Esophagus muscularis mucosa (tissue), 4 donors: ENCODE data around the gene MEIS2. TPM values are rescaled to one million over a fixed set of nuclear protein-coding genes. Genes with fewer than 3 reads are reported as not detected.

Source experiments
- DNase-seq: peaks from one replicate; pipeline ENCODE4 v3.0.0-alpha.2; 2017; ENCODE audit errors: extremely low spot score
- H3K27ac ChIP-seq, 4 donors: fragments of 200-600 bp; sonication (generic); replicated peaks in 1 of 4; 1 replicate in 3 of 4; 2 replicates in 1 of 4; pipeline ENCODE4 v1.5.1; 2016 to 2019; ENCODE audit warnings: mild to moderate bottlenecking in 1 of 4
- H3K27me3 ChIP-seq, 4 donors: fragments of 200-600 bp; sonication (generic); one replicate each; pipeline versions ENCODE4 v1.5.1 to v1.6.0; 2016 to 2019
- H3K36me3 ChIP-seq, 4 donors: fragments of 200-600 bp; sonication (generic); one replicate each; pipeline ENCODE4 v1.5.1; 2016 to 2019
- H3K4me1 ChIP-seq, 4 donors: fragments of 200-600 bp; sonication (generic); one replicate each; pipeline ENCODE4 v1.5.1; 2016 to 2019
- H3K4me3 ChIP-seq, 4 donors: fragments of 200-600 bp; sonication (generic); 1 replicate in 2 of 4; 2 replicates in 2 of 4; pipeline ENCODE4 v1.5.1; 2016 to 2019; ENCODE audit warnings: mild to moderate bottlenecking in 4 of 4, moderate library complexity in 1 of 4
- H3K9me3 ChIP-seq, 4 donors: fragments of 200-600 bp; sonication (generic); 1 replicate in 3 of 4; 2 replicates in 1 of 4; pipeline ENCODE4 v1.5.1; 2016 to 2019
- EP300 ChIP-seq: sonication (generic); formaldehyde crosslinking; IDR thresholded peaks from one replicate; pipeline ENCODE4 v1.6.1; 2017; ENCODE audit warnings: antibody characterized with exemption
- POLR2A ChIP-seq: fragments of 450-650 bp; IDR thresholded peaks from one replicate; pipeline ENCODE4 v1.6.1; 2017; ENCODE audit warnings: antibody characterized with exemption, moderate library complexity, mild to moderate bottlenecking, low read depth
- POLR2AphosphoS5 ChIP-seq, 2 donors: sonication (generic); formaldehyde crosslinking; IDR thresholded peaks; one replicate each; pipeline ENCODE4 v1.6.1; 2017; ENCODE audit warnings: antibody characterized with exemption in 2 of 2
- WGBS: methylation state at CpG from one replicate; pipeline ENCODE4 v1.1.5; 2018; 5-methylcytosine and 5-hydroxymethylcytosine counted together
- intact Hi-C: fragments of 100-400 bp; cut with DNase I; formaldehyde crosslinking; loops from one replicate; pipeline ENCODE4 v1.15.1; 2023
- total RNA-seq, 4 donors: library from RNA; depleted of rRNA; stranded (reverse); fragments of >200 nt; gene quantifications; one replicate each; pipeline versions ENCODE4 v1.1.0 to v1.2.1, GENCODE V29; 2016
- TF ChIP-seq, protein P1 (sequence below), 3 experiments: fragments of 200-600 bp in 2 of 3; fragments of 450-650 bp in 1 of 3; sonication (generic) in 2 of 3; IDR thresholded peaks; one replicate each; pipeline ENCODE4 v1.5.1; 2017 to 2019; ENCODE audit warnings: antibody characterized with exemption in 3 of 3, mild to moderate bottlenecking in 2 of 3, moderate library complexity in 1 of 3

The MEIS2 gene
- total RNA-seq, 4 donors from 2014 or later, result 53.8 to 106 (median 63.3) TPM

DNA sequence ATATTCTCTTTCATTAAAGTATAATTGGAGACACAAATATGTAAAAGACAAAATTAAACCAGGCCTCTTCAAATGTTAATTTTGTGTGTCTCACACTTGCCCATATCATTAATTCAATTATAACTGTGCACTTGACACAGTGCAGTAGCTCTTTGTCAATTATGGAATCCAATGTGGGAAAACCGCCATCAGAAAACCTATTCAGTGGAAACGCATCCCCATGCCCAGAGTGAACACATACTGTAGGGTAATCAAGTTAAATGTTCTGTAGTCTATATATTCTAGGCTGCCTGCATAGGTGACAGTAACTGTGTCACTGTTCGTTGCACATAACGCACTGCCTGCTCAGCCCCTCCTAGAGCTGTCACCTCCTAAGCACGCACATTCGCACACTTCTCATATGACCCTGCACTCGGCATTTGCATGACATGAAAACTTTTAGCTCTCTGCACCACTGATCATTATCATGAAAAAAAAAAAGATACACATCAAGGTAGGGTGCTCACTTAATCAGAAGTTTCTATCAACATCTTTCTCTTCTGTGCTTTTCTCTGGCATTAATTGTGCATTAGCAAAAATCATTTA lies 63.2 kb downstream of the MEIS2 start:
- Histone ChIP-seq H3K36me3 (peaks cover 0 to 10% (median 2%) of the 10 kb centered on the region in 4 donors), H3K4me1 (peaks cover 42 to 91% (median 71%) of the 10 kb centered on the region in 4 donors), H3K27me3 (no peaks in the 10 kb centered on the region), H3K27ac (no peak overlapping the region), H3K4me3 (no peak overlapping the region), H3K9me3 (no peaks in the 10 kb centered on the region)
- no peak for DNase-seq
- TF ChIP-seq EP300 (no peak), POLR2A (no peak), POLR2AphosphoS5 (IDR thresholded peaks at IDR 0.05) (no peak)
- TF ChIP-seq, protein P1, sequence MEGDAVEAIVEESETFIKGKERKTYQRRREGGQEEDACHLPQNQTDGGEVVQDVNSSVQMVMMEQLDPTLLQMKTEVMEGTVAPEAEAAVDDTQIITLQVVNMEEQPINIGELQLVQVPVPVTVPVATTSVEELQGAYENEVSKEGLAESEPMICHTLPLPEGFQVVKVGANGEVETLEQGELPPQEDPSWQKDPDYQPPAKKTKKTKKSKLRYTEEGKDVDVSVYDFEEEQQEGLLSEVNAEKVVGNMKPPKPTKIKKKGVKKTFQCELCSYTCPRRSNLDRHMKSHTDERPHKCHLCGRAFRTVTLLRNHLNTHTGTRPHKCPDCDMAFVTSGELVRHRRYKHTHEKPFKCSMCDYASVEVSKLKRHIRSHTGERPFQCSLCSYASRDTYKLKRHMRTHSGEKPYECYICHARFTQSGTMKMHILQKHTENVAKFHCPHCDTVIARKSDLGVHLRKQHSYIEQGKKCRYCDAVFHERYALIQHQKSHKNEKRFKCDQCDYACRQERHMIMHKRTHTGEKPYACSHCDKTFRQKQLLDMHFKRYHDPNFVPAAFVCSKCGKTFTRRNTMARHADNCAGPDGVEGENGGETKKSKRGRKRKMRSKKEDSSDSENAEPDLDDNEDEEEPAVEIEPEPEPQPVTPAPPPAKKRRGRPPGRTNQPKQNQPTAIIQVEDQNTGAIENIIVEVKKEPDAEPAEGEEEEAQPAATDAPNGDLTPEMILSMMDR (IDR thresholded peaks at IDR 0.05), result no peak
- intact Hi-C loops, result no loop called here
- 95% methylated on average over 7 of the region's 7 CpGs for WGBS

DNA sequence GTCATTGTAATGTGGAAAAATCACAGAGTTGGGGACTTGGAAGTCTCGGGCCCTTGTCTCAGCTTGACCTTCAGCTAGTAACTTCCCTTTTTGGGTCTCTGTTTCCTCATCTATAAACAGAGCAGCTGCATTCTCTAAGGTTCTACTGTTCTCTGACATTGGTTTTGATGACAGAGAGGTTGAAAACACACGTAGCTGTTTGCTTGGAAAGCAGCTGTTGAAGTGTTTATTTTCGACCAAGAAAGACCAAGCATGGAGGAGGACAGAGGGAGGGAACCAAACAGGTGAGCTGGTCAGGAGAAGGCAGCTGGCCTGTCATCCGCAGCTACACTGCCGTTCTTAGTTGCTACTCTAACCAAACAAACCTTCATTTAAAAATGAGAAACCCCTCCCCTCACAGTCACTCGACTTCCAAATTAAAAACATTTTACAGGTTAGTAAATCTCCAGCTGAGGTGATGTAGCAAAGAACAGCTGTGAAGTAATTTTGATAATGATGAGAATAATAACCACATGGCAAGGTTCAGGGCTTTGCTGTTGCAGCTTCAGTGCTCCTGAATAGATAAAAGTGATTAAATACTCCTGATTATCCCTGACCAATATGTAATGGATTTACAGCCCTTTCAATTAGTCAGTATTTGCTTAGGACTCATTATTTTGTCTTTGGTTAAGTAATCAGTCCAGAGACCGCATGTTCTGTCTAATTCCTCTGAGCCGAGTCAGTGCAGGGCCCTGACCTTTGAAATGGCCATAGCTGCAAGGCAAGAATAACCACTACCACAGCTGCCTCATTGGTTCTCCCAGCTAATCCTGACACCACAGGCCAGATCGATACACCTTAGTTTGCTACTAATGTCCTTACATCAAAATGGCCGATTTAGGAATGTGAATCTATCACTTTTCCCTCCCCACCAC lies 65.3 kb downstream of the MEIS2 start:
- Histone ChIP-seq H3K27ac (peak overlapping the region in 2 of 4 donors; percentile 7 to 52), H3K9me3 (no peaks in the 10 kb centered on the region), H3K36me3 (peaks cover 0 to 6% (median 0%) of the 10 kb centered on the region in 4 donors), H3K27me3 (no peaks in the 10 kb centered on the region), H3K4me1 (peaks cover 32 to 93% (median 76%) of the 10 kb centered on the region in 4 donors), H3K4me3 (no peak overlapping the region)
- TF ChIP-seq EP300, result no peak
- TF ChIP-seq POLR2AphosphoS5 (IDR thresholded peaks at IDR 0.05), result no peak
- TF ChIP-seq, protein P1 (IDR thresholded peaks at IDR 0.05), result no peak
- TF ChIP-seq POLR2A, result no peak
- DNase-seq, result no peak
- intact Hi-C loops, result no loop called here
- 66% methylated on average over 10 of the region's 10 CpGs for WGBS

DNA sequence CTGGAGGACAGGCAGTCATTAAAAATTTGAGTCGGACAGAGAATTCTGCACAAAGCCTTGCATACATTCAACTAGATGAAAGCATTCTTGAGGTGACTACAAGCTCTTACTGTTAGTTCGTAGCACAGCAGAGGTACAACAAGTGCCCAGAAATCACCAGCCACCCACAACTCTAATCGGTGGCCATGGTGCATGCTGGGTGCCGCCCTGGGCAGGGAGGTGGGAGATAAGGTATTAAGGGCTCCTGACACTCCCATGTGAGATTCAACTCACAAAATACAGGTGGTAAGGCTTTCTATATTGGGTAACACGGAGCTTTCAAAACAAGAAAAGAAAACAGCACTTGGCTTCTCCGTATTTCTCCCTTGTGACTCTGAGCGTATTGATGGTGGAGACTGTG lies 66.0 kb downstream of the MEIS2 start:
- DNase-seq, result no peak
- TF ChIP-seq POLR2A, result no peak
- no peak for TF ChIP-seq POLR2AphosphoS5 (IDR thresholded peaks at IDR 0.05)
- TF ChIP-seq, protein P1 (IDR thresholded peaks at IDR 0.05), result no peak
- TF ChIP-seq EP300, result no peak
- Histone ChIP-seq H3K4me1 (peaks cover 35 to 93% (median 77%) of the 10 kb centered on the region in 4 donors), H3K27ac (peak overlapping the region in 2 of 4 donors; percentile 7 to 52), H3K27me3 (no peaks in the 10 kb centered on the region), H3K9me3 (no peaks in the 10 kb centered on the region), H3K4me3 (no peak overlapping the region), H3K36me3 (peaks cover 0 to 6% (median 0%) of the 10 kb centered on the region in 4 donors)
- 95% methylated on average over 7 of the region's 7 CpGs for WGBS
- intact Hi-C loops, result no loop called here

DNA sequence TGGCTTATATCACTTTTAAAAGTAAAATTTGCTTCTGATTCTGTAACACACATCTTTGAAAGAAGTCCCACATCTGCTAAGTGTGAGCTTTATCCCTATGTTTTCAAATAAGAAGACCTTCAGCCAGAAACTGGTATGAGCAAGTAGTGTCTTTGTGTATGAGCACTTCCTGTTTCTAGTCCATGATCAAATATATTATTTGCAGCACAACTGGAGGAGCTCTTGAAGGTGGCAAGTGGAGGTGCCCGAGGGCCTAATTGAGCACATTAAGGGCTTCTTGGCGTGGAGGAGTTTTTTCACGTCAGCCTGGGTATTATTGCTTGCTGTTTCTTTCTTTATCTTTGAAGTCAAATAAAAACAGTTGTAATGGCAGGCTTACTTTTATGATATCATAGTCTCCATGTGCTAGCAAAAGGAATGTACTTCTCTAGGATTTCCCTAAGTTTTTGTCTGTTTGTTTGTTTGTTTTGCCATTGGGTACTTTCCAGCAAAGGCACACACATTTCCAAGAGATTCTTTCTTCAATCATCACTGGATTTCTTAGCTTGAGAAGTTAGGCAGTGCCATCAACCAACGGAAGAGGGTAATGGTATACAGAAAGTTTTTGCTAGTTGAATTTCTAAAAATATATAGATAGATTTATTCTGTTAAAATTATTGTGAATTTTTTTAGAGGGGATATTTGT lies 68.1 kb downstream of the MEIS2 start:
- H3K27ac ChIP-seq, result peak overlapping the region in 1 of 4 donors; percentile 31
- intact Hi-C loops, result no loop called here
- TF ChIP-seq POLR2A (no peak), POLR2AphosphoS5 (IDR thresholded peaks at IDR 0.05) (no peak), EP300 (no peak)
- TF ChIP-seq, protein P1 (IDR thresholded peaks at IDR 0.05), result no peak

More for the DNA sequence above, 68.1 kb downstream of the MEIS2 start:
- no peak for DNase-seq
- Histone ChIP-seq H3K9me3 (no peaks in the 10 kb centered on the region), H3K36me3 (peaks cover 0 to 6% (median 0%) of the 10 kb centered on the region in 4 donors), H3K4me1 (peaks cover 36 to 90% (median 72%) of the 10 kb centered on the region in 4 donors), H3K4me3 (no peak overlapping the region), H3K27me3 (no peaks in the 10 kb centered on the region)
- 83% methylated on average over 4 of the region's 4 CpGs for WGBS
